ENCODE data around the gene OGT. TPM values are rescaled to one million over a fixed set of nuclear protein-coding genes. Genes with fewer than 3 reads are reported as not detected.

The OGT gene
- total RNA-seq, 1 donor from 2014 or later, result 206 TPM

- DNase-seq (ENCODE audit: low spot score in 2 of 2, unreplicated experiment in 2 of 2), result no peak
- peaks cover 13% of the 10 kb centered on the region for H3K36me3 Mint-ChIP-seq
- H3K4me3 Mint-ChIP-seq, result no peak overlapping the region
- H3K27me3 Mint-ChIP-seq (ENCODE audit: low read depth), result no peaks in the 10 kb centered on the region
- H3K4me1 Mint-ChIP-seq, result peaks cover 11% of the 10 kb centered on the region
- peaks cover 18% of the 10 kb centered on the region for H3K9me3 Mint-ChIP-seq
- no peak overlapping the region for H3K27ac Mint-ChIP-seq
- TF ChIP-seq CTCF (IDR thresholded peaks at IDR 0.05; ENCODE audit: unreplicated experiment), result no peak
Measured at GRCh38 chrX:71542411-71542810, 9.5 kb downstream of the OGT start.

GRCh38 chrX:71542825-71543224 is 9.9 kb downstream of the OGT start:
- Mint-ChIP-seq H3K36me3 (peaks cover 14% of the 10 kb centered on the region), H3K27me3 (ENCODE audit: low read depth) (no peaks in the 10 kb centered on the region), H3K4me1 (peaks cover 11% of the 10 kb centered on the region), H3K9me3 (peaks cover 18% of the 10 kb centered on the region), H3K4me3 (no peak overlapping the region), H3K27ac (no peak overlapping the region)
- DNase-seq (ENCODE audit: low spot score in 2 of 2, unreplicated experiment in 2 of 2), result no peak
- no peak for TF ChIP-seq CTCF (IDR thresholded peaks at IDR 0.05; ENCODE audit: unreplicated experiment)

- no peak overlapping the region for H3K27ac Mint-ChIP-seq
- no peak for DNase-seq (ENCODE audit: low spot score in 2 of 2, unreplicated experiment in 2 of 2)
- H3K9me3 Mint-ChIP-seq, result peaks cover 18% of the 10 kb centered on the region
- H3K4me3 Mint-ChIP-seq, result no peak overlapping the region
- H3K36me3 Mint-ChIP-seq, result peaks cover 19% of the 10 kb centered on the region
- no peak for TF ChIP-seq CTCF (IDR thresholded peaks at IDR 0.05; ENCODE audit: unreplicated experiment)
- no peaks in the 10 kb centered on the region for H3K27me3 Mint-ChIP-seq (ENCODE audit: low read depth)
- H3K4me1 Mint-ChIP-seq, result peaks cover 11% of the 10 kb centered on the region
Measured at GRCh38 chrX:71543316-71543715, 10.4 kb downstream of the OGT start.

- H3K27ac Mint-ChIP-seq, result no peak overlapping the region
- peaks cover 21% of the 10 kb centered on the region for H3K36me3 Mint-ChIP-seq
- DNase-seq (ENCODE audit: low spot score in 2 of 2, unreplicated experiment in 2 of 2), result no peak
- no peak for TF ChIP-seq CTCF (IDR thresholded peaks at IDR 0.05; ENCODE audit: unreplicated experiment)
- H3K4me1 Mint-ChIP-seq, result peaks cover 11% of the 10 kb centered on the region
- no peak overlapping the region for H3K4me3 Mint-ChIP-seq
- H3K9me3 Mint-ChIP-seq, result peaks cover 20% of the 10 kb centered on the region
- no peaks in the 10 kb centered on the region for H3K27me3 Mint-ChIP-seq (ENCODE audit: low read depth)
Measured at GRCh38 chrX:71545364-71545763, 12.5 kb downstream of the OGT start.

DNA sequence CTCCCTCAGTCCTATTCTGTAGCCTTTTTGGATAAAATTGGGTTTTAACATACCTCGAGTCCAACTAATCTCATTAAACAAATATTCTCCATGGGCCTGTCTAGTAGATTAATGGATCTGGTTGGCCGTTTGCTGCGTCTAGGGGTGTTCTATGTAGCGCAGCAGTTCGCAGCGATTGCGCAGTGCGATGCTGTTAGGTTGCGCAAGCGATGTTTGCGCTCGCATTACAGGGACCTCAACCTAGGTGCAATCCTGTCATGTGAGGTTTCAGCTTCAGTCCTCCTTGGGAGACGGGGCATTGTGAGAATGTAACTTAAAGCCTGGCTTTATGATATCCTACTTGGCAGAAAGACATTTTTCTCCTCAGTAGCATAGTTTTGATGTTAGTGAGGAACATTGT is 14.0 kb downstream of the OGT start:
- TF ChIP-seq CTCF (IDR thresholded peaks at IDR 0.05; ENCODE audit: unreplicated experiment), result no peak
- peaks cover 24% of the 10 kb centered on the region for H3K36me3 Mint-ChIP-seq
- peaks cover 18% of the 10 kb centered on the region for H3K9me3 Mint-ChIP-seq
- no peaks in the 10 kb centered on the region for H3K27me3 Mint-ChIP-seq (ENCODE audit: low read depth)
- DNase-seq (ENCODE audit: low spot score in 2 of 2, unreplicated experiment in 2 of 2), result no peak
- no peak overlapping the region for H3K4me3 Mint-ChIP-seq
- no peak overlapping the region for H3K27ac Mint-ChIP-seq
- peaks cover 4% of the 10 kb centered on the region for H3K4me1 Mint-ChIP-seq

GRCh38 chrX:71547339-71547738 is 14.4 kb downstream of the OGT start:
- H3K4me1 Mint-ChIP-seq, result peaks cover 4% of the 10 kb centered on the region

More at GRCh38 chrX:71547339-71547738, 14.4 kb downstream of the OGT start:
- Mint-ChIP-seq H3K27ac (no peak overlapping the region), H3K36me3 (peaks cover 24% of the 10 kb centered on the region), H3K27me3 (ENCODE audit: low read depth) (no peaks in the 10 kb centered on the region), H3K4me3 (no peak overlapping the region), H3K9me3 (peaks cover 18% of the 10 kb centered on the region)
- no peak for DNase-seq (ENCODE audit: low spot score in 2 of 2, unreplicated experiment in 2 of 2)
- no peak for TF ChIP-seq CTCF (IDR thresholded peaks at IDR 0.05; ENCODE audit: unreplicated experiment)
